Measurements from ENCODE around the gene NSUN3. TPM values are rescaled to one million over a fixed set of nuclear protein-coding genes. Genes with fewer than 3 reads are reported as not detected.
"Not testable (repeated sequence)": the region's sequence is repeated elsewhere in the genome, so short reads cannot be mapped to it uniquely, and the experiment has no call there.

The NSUN3 gene
- total and polyA plus RNA-seq, 2 donors (not counting 3 experiments of a cell fraction or from before 2014, with no cell fraction given): 3.4 to 10.7 TPM

- Histone ChIP-seq H2AFZ (ENCODE audit: low read depth, low read length) (no peak overlapping the region), H3K9me1 (replicated peaks; ENCODE audit: control insufficient read depth, extremely low read depth, insufficient read depth, low read length) (no peaks in the 10 kb centered on the region), H3K27me3 (ENCODE audit: control insufficient read depth in 2 of 2, insufficient read depth in 2 of 2, low read length in 2 of 2) (no peaks in the 10 kb centered on the region), H3K27ac (ENCODE audit: insufficient read depth, low read depth, low read length) (no peak overlapping the region), H3K4me2 (ENCODE audit: insufficient read depth, low read length) (no peak overlapping the region), H4K20me1 (replicated peaks; ENCODE audit: control insufficient read depth, extremely low read depth, insufficient read depth, low read length) (no peaks in the 10 kb centered on the region), H3K4me3 (replicated peaks in 1 of 3; ENCODE audit: insufficient read depth in 1 of 3, low read depth in 1 of 3, low read length in 3 of 3) (no peak overlapping the region), H3K9me3 (replicated peaks; ENCODE audit: control insufficient read depth, insufficient read depth, low read length) (no peaks in the 10 kb centered on the region), H3K9ac (replicated peaks; ENCODE audit: extremely low read depth, insufficient read depth, low read length) (no peak overlapping the region), H3K4me1 (ENCODE audit: control insufficient read depth, extremely low read depth, insufficient read depth, low read length) (no peaks in the 10 kb centered on the region), H3K36me3 (ENCODE audit: control insufficient read depth in 2 of 2, extremely low read depth in 1 of 2, insufficient read depth in 2 of 2, low read length in 2 of 2) (peaks cover 0 to 5% of the 10 kb centered on the region in 2 experiments), H3K79me2 (ENCODE audit: control insufficient read depth, insufficient read depth, low read length) (no peaks in the 10 kb centered on the region)
- CTCF ChIA-PET: no interaction called here
- no TSS peak for BruUV-seq (replicated peaks)
- FAIRE-seq (no peak), DNase-seq (ENCODE audit: low read depth, low spot score) (no peak)
- POLR2A ChIA-PET: no interaction called here
- TF ChIP-seq MYC (IDR thresholded peaks at IDR 0.05; ENCODE audit: low read depth, low read length) (no peak), GATA2 (IDR thresholded peaks at IDR 0.05; ENCODE audit: insufficient read depth, insufficient read length, low read depth, low read length) (no peak), CTCF (IDR thresholded peaks at IDR 0.05; ENCODE audit: extremely low read depth in 1 of 2, insufficient read depth in 1 of 2, low read depth in 1 of 2, low read length in 2 of 2) (no peak), EZH2 (IDR thresholded peaks at IDR 0.05; ENCODE audit: borderline replicate concordance, low read depth, low read length, severe bottlenecking) (no peak), POLR2A (IDR thresholded peaks at IDR 0.05; ENCODE audit: low read depth, low read length) (no peak), MAX (IDR thresholded peaks at IDR 0.05; ENCODE audit: insufficient read depth, insufficient read length) (no peak), FOS (IDR thresholded peaks at IDR 0.05; ENCODE audit: borderline replicate concordance, insufficient read depth, low read length) (no peak), JUN (IDR thresholded peaks at IDR 0.05; ENCODE audit: borderline replicate concordance, insufficient read depth, insufficient read length, low read depth) (no peak), POLR2AphosphoS5 (IDR thresholded peaks at IDR 0.05; ENCODE audit: insufficient read depth, low read depth, low read length) (no peak)
- dilution Hi-C loops (cut with MboI; ENCODE audit: extremely low pct_ligation_motif_present, low sequenced_read_pairs): no loop called here
- intact Hi-C loops (cut with micrococcal nuclease): no loop called here
These were observed 13.2 kb downstream of the NSUN3 start for GRCh38 chr3:94076055-94076454.

- FAIRE-seq; H3K9me3 ChIP-seq (replicated peaks; ENCODE audit: control insufficient read depth, insufficient read depth, low read length); POLR2A ChIA-PET; H3K9me1 ChIP-seq (replicated peaks; ENCODE audit: control insufficient read depth, extremely low read depth, insufficient read depth, low read length); DNase-seq (ENCODE audit: low read depth, low spot score); dilution Hi-C loops (cut with MboI; ENCODE audit: extremely low pct_ligation_motif_present, low sequenced_read_pairs); H3K36me3 ChIP-seq (ENCODE audit: control insufficient read depth in 2 of 2, extremely low read depth in 1 of 2, insufficient read depth in 2 of 2, low read length in 2 of 2); BruUV-seq (replicated peaks); H2AFZ ChIP-seq (ENCODE audit: low read depth, low read length); intact Hi-C loops (cut with micrococcal nuclease); H3K79me2 ChIP-seq (ENCODE audit: control insufficient read depth, insufficient read depth, low read length); H3K27ac ChIP-seq (ENCODE audit: insufficient read depth, low read depth, low read length); H3K4me1 ChIP-seq (ENCODE audit: control insufficient read depth, extremely low read depth, insufficient read depth, low read length); H3K9ac ChIP-seq (replicated peaks; ENCODE audit: extremely low read depth, insufficient read depth, low read length); H3K4me3 ChIP-seq (replicated peaks in 1 of 3; ENCODE audit: insufficient read depth in 1 of 3, low read depth in 1 of 3, low read length in 3 of 3); H3K27me3 ChIP-seq (ENCODE audit: control insufficient read depth in 2 of 2, insufficient read depth in 2 of 2, low read length in 2 of 2); H4K20me1 ChIP-seq (replicated peaks; ENCODE audit: control insufficient read depth, extremely low read depth, insufficient read depth, low read length); H3K4me2 ChIP-seq (ENCODE audit: insufficient read depth, low read length): not testable (repeated sequence)
- CTCF ChIA-PET: interaction anchor here (1.6 kb wide), 1 partner anchor 8 kb away, joined by 3 read pairs; no protein-coding TSS in a partner anchor
These were observed 17.7 kb downstream of the NSUN3 start for GRCh38 chr3:94080552-94080951.

Measured in endothelial cell of umbilical vein (primary cell).